Endometrial microvascular endothelial cells (primary cell): ENCODE data around the gene BIK. TPM values are rescaled to one million over a fixed set of nuclear protein-coding genes. Genes with fewer than 3 reads are reported as not detected.

ENCODE experiments used
- in situ Hi-C: cut with HindIII; loops from 2 replicates; pipeline ENCODE4 v1.10.0; 2017; ENCODE audit warnings: low sequenced_read_pairs, low pct_unique_long_range_greater_than_20kb; ENCODE audit errors: inconsistent ontology term
- total RNA-seq: library from RNA; depleted of rRNA; stranded (reverse); fragments of >200 nt; gene quantifications from one replicate; pipeline ENCODE4 v1.2.3, GENCODE V29; 2015; ENCODE audit errors: inconsistent ontology term

Gene BIK, protein sequence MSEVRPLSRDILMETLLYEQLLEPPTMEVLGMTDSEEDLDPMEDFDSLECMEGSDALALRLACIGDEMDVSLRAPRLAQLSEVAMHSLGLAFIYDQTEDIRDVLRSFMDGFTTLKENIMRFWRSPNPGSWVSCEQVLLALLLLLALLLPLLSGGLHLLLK
- total RNA-seq = 0.56 TPM

DNA sequence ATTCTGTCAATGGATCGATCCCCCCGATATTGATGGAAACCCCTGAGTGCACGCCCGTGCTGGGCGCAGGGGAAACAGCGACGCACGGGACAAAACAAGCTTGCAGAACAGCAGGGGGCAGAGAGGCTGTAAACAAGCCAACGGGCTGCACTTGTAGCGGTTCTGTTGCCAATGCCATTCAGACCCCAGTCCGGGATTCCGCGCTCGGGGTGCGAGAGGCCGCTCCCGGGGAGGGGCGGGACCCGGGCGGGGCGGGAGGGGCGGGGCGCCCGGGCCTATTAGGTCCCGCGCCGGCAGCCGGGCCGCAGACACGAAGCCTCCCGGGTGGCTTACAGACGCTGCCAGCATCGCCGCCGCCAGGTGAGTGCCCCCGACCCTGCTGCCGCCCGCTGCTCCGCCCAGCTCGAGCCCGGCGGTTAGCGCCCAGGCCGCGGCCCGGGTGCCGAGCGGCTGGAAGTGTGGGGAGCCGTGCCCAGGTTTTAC is at the start of gene BIK:
Gene BIK, plus strand, starts transcription at position 307 of the 483 bp plus-strand sequence. CDS start 13,273 bp downstream, outside the sequence.
- in situ Hi-C loops = no loop called here

DNA sequence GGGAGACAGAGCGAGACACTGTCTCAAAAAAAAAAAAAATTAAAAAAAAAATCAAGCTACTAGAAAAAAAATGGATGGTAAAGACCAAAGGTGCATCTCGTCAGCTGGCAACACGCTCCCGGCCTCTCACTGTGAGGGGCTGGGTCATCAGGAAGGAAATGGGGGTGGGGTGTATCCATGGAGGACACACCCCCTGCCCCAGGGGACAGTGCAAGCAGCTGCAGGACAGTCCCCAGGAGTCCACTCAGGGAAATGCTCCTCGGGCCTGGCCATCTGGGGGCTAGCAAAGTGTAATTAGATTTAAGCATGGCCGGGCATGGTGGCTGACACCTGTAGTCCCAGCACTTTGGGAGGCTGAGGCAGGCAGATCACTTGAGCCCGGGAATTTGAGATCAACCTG is 44.4 kb upstream of the BIK start:
- in situ Hi-C loops = no loop called here

DNA sequence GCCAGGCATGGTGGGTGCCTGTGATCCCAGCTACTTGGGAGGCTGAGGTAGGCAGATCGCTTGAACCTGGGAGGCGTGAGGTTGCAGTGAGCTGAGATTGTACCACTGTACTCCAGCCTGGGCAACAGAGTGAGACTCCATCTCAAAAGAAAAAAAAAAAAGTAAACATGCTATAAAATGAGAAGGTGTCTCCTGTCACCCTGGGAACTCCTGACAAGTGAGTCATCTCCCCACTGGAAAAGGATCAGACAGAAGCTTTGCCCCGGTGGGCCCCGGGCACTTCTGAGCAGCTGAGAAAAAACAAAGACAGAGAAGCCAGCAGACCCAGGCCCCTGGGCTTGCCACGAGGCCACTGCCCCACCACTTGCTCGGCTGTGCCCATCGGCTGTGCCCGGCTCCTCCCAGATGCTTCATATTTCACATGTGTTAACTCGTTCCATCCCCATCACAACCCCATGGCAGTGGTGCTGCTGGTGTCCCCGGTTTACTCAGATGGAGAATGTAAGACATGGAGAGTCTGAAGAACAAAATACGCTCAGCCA is 43.6 kb upstream of the BIK start:
- in situ Hi-C loops = no loop called here

DNA sequence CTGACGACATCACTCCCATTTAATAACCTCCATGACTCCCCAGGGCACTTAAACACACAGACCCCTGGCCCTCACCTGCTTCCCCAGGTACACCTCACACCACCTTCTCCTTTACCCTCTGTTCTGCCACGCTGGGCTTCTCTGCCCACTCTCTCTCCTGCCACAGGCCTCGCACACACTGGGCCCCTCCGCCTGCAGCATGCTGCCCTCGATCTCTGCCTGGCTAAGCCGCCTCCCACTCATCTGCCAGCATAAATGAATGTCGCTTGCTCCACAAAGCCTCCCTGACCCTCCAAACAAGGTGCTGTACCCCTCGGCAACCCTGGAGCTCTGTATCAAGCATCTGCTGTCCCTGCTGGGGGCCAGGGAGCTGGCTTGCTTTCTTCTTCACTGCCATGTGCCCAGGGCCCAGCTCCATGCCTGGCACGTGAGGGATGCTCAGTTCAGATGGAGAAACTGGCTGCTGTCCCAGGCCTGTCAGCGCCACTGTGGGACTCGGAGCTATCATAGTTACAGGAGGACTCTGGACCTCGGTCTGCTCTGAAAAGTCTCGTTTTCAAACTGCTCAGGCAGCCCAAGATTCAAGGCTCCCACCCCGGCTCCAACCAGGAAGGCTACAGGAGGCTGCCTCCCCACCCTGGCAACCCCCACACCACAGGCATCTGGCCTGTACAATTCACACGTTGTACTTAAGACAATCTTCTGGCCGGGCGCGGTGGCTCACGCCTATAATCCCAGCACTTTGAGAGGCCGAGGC is 33.3 kb upstream of the BIK start:
- in situ Hi-C loops = no loop called here

DNA sequence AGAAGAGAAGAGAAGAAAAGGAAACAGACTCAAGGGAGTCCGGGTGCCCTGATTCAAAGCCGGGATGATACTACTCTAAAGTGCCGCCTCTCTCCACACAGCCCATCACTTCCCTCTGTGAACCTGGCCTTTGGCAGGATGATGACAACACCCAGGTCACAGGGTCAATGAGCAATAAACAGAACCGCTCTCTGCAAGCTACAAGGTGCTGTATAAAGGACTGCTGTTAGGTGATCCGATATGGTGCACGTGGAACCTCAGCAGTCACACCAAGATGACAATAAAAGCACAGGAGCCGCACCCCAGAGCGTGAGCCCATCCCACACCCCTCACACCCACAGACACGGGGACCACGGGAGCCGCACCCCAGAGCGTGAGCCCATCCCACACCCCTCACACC is 32.0 kb upstream of the BIK start:
- in situ Hi-C loops = no loop called here

DNA sequence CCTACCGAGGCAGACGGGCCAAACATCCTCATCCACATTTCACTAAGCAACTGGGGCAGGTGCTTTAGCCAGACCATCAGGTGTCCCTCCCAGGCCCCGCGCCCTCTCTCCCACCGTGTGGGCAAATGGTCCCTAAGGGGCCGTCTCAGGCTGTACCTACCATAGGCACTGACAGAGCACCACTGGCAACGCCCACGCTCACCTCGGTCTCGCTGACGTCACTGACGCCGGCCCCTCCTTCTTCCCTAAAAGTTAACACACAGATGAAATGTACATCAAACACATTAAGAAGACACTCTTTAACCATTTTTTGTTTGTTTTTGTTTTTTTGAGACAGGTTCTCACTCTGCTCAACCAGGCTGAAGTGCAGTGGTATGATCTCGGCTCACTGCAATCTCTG is 30.8 kb upstream of the BIK start:
- in situ Hi-C loops = no loop called here

DNA sequence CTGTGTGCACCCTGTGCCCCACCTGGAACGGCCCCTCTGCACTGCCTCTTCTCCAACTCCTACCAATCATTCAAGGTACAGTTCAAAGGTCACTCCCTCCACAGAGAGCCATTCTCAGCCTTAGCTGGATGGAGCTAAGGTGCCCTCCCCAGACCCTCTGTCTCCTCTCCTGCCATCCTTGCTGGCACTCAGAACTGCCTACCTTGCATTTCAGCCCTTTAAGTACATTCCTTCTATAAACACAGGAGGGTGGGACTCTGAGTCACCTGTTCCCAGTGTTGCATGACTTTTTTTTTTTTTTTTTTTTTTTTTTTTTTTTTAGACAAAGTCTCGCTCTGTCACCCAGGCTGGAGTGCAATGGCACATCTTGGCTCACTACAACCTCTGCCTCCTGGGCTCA is 29.9 kb upstream of the BIK start:
- in situ Hi-C loops = no loop called here

DNA sequence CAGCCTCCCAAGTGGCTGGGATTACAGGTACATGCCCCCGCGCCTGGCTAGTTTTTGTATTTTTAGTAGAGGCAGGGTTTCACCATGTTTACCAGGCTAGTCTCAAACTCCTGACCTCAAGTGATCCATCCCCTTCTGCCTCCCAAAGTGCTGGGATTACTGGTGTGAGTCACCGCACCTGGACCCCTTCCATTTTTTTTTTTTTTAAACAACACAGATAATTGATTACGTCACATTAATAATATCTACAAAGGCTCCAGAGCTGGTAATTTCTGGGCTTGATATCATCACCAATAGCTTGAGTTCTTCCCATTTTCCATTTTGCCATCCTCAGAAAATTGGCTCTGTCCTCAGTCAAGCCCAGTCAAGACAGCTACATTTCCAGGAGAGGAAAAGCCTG is 28.6 kb upstream of the BIK start:
- in situ Hi-C loops = no loop called here

DNA sequence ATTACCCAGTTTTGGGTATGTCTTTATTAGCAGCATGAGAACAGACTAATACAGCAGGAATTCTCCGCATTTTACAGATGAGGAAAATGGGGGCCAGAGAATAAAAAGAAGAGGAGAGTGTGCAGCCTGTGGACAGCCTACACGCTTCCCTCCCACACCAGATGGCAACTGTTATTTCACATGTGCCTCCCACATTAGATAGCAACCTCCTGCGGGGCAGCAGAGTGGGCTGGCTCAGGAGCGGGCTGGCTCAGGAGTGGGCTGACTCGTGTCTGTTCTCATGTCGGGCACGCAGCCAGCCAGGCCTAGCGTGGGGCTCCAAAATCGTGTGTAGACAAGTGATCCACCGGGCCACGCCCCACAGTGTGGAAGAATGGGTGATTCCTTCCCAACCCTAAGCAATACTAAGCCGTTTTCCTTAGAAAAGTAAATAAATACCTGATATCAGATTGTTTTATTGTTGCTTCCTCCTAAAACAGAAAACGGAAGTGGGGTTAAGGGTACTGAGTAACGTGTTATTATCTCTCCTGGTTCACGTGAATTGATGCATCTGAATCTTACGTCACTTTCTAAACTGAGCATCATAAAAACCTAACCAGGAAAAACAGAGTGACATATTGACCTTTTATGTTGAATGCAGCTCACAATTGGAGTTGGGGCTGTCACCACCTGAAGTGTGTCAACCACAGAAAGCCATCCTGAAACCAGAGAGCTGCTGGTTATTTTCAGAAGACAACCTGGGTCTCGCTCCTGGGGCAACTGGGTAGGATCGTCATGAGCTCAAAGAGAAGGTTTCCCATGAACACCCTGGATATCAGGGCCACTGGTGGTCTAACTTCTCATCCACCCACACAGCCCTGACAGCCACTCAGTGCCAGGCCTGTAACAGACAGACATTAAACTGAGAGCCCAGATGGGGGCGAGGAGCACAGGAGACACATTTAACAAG is 24.6 kb upstream of the BIK start:
- in situ Hi-C loops = no loop called here

DNA sequence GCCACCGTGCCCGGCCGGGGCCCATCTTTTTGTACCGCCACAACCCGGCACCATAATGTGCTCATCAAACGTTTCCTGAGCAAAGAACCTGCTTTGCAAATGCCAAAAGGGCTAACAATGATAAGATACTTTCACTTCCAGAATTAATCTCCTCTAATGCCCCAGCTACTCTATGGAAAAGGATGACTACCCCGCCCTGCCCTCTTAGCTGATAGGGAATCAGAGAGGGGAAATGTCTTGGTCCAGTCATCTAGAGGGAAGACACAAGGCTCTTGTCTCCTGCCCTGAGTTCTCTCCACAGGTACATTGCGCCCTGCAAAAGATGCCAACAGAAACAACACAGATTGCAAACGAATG is 21.9 kb upstream of the BIK start:
- in situ Hi-C loops = no loop called here

DNA sequence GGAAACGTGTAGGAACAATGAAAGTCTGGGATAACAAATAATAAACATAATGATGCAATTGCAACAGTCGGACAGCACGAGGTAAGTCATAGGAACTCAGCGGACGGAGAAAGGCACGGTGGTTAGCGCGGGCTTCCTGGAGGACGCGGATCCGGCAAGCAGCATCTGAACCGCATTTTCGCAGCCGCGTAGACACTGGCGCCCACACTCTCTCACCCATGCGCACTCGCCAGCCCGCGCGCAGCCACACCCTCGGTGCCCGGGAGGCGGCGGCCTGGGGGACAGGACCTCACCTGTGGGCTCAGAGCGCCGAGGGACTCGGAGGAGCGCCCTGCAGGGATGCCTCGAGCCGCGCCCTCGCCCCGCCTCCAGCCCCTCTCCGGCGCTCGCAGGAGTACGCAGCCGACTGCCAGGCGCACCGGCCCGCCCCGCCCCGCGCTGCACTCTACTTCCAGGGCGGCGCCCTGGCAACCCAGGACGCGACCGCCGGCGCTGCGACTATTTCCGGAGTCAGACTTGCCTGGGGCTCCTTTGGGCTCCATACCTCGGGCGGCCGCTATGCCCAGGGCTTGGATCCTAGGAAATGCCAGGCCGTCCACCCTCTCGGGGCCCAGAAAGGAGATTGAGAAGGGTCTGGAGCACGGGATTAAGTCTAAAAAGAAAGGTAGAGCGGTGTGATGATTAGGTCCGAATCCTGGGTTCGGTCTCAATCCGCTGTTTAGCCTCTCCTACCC is 21.4 kb upstream of the BIK start, which contains the start of gene TTLL1:
Gene TTLL1, minus strand, starts transcription at position 408 of the 734 bp plus-strand sequence. CDS start 13,805 bp downstream, outside the sequence.
- in situ Hi-C loops = no loop called here

DNA sequence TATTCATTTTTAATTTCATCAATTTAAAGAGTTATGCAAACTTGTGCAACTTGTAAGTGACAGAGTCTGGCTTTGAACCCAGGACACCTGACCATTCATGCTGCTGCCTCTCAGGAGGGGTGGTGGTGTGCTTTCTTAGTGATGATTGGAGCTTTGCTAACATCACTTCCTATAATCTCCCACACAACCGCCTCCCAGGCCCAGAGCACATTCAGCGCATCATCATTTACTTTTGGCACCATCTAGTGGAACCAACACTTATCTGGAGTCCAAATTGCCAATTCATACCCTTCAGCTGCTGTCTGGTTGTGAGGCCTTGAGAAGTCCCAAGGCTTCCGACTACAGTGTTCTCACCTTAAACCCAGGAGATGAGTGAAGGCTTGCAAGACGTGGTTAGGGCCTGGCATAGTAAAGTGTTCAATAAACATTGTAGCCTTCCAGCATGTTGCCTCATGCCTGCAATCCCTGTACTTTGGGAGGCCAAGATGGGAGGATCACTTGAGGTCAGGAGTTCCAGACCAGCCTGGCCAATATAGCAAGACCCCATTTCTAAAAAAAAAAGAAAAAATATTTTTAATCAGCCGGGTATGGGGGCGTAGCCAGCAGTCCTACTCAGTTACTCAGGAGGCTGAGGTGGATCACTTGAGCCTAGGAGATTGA is 20.3 kb upstream of the BIK start:
- in situ Hi-C loops = no loop called here

DNA sequence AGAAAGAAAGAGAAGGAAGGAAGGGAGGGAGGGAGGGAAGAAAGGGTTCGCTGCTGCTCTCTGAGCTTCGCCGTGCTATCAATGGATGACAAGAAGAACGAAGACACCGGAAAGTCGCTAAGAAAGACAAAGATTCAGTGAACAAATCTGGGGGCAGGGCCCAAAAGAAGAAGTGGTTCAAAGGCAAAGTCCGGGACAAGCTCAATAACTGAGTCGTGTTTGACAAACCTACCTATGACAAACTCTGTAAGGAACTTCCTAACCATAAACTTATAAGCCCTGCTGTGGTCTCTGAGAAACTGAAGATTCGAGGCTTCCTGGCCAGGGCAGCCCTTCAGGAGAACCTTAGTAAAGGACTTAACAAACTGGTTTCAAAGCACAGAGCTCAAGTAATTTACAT is 18.5 kb upstream of the BIK start:
- in situ Hi-C loops = no loop called here

DNA sequence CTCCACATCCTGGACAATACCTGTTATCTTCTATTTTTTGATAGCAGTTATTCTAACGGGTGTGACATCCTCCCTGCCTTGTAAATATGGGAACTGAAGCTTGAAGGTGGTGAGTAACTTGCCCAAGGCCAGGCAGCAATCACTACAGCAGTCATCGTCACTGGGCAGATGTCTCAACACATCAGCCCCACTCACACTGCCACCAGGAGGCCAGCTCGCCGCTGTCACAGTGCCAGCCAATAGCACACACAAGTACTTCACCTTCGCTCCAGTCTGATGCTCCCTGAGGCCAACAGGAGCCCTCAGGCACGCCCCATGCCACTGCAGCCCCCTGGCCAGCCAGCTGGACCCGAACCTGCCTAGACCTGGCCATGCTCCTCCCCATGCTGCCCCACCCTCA is 16.5 kb upstream of the BIK start:
- in situ Hi-C loops = no loop called here

DNA sequence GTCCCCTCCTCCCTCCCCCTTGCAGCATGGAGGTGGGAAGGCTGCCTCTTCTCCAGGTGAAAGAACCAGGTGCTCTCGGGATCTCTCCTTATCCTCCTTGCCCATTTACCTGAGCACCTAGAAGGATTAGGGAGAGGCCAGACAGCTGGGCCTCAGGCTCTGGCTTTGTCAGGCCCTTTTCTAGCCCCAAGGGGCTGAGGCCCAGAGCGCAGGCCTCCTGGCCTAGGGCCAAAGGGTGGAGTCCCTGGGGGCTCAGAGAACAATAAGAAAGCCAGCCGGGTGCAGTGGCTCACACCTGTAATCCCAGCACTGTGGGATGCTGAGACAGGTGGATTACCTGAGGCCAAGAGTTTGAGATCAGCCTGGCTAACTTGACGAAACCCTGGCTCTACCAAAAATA is 16.0 kb upstream of the BIK start:
- in situ Hi-C loops = no loop called here

DNA sequence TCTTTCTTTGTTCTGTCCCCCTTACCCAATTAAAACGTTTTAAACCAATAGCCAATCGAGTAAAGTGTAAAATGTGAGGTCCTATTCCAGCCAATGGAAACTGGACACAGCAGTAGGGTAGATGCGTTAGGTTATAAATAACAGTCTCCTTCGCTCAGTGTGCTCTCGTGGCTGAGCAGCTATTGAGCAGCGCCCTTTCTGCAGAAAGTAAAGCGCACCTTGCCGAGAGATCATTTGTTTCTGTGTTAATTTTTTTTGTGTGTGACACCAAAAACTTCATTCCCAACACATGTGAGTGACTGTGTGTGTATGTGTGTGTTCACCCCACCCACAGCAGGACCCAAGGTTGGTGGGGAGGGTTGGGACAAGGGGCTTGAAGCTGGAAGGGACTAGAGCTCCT is 14.1 kb upstream of the BIK start:
- in situ Hi-C loops = no loop called here

DNA sequence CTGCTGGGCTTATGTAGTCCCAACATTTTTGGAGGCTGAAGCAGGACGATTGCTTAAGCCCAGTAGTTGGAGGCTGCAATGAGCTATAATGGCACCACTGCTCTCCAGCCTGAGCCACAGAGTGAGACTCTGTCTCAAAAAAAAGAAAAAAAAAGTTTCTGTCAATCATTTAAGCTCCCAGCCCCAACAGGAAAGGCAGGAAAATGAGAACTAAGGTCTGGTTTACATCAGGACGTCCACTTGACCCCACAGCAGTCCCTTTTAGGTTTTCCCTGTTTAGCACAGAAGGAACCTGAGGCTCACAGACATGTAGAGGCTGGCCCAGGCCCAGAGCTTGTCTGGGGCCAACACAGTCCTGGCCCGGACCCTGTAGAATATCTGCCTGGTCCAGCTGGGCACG is 12.2 kb upstream of the BIK start:
- in situ Hi-C loops = no loop called here

DNA sequence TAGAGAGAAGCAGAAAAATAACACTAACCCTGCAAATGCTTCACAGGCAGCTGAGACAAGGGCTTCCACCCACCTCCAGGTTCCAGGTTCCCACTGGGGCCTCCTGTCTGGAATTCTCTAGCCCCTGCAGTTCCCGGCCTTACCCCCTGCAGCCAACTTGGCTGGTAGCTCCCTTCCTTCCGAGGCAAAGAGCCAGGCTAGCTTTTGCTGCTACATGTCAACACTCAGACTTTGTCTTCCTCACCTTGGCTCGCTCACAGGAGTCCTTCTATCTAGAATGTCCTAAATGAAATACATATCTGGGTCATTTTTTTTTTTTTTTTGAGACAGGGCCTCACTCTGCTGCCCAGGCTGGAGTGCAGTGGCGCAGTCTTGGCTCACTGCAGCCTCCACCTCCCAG is 11.5 kb upstream of the BIK start:
- in situ Hi-C loops = no loop called here
